SK-N-SH (cell line): ENCODE data around the gene KNDC1. TPM values are rescaled to one million over a fixed set of nuclear protein-coding genes. Genes with fewer than 3 reads are reported as not detected.

ENCODE experiments used
- CTCF ChIA-PET: fragments of 300-600, 350-600 bp; formaldehyde crosslinking; extraction: SDS; loops from one replicate; lab custom pipeline; 2021; lab: Yijun Ruan, JAX
- POLR2A ChIA-PET: fragments of 350-600 bp; sonication (Branson Sonifier 250); formaldehyde crosslinking; extraction: SDS; loops from one replicate; lab custom pipeline; 2020; ENCODE audit warnings: antibody characterized with exemption, inconsistent platforms; lab: Yijun Ruan, JAX
- DNase-seq: peaks from one replicate; pipeline ENCODE4 v3.0.0; 2012
- H2AFZ ChIP-seq: fragments of 200-600 bp; sonication (generic); 2 replicates; pipeline ENCODE4 v1.8.1; 2016; ENCODE audit warnings: antibody characterized with exemption, mild to moderate bottlenecking, low read depth
- H3F3A ChIP-seq: fragments of 200-600 bp; sonication (generic); replicated peaks from 2 replicates; pipeline ENCODE3; 2016; ENCODE audit warnings: antibody characterized with exemption, mild to moderate bottlenecking; ENCODE audit not compliant: insufficient read depth
- H3K27ac ChIP-seq, 2 experiments: fragments of 200-500 bp in 1 of 2; fragments of 200-600 bp in 1 of 2; sonication (Bioruptor generic) in 1 of 2; sonication (generic), shearing (Covaris generic) in 1 of 2; 2 replicates each; pipeline versions ENCODE4 v1.5.1 to v1.6.1; 2014 to 2016; ENCODE audit warnings: low read depth in 2 of 2, inconsistent platforms in 1 of 2, low read length in 1 of 2, mild to moderate bottlenecking in 1 of 2, mixed read lengths in 1 of 2
- H3K27me3 ChIP-seq: fragments of 200-600 bp; sonication (generic), shearing (Covaris generic); 2 replicates; pipeline ENCODE4 v1.6.1; 2016; ENCODE audit warnings: mixed run types; ENCODE audit not compliant: insufficient read depth
- H3K36me3 ChIP-seq, 2 experiments: fragments of 200-500 bp in 1 of 2; fragments of 200-600 bp in 1 of 2; sonication (Bioruptor generic) in 1 of 2; sonication (generic) in 1 of 2; replicated peaks in 1 of 2; 2 replicates each; pipeline versions ENCODE3 to v1.5.1; 2014 to 2016; ENCODE audit warnings: low read length in 1 of 2, mild to moderate bottlenecking in 1 of 2; ENCODE audit not compliant: insufficient read depth in 2 of 2, control insufficient read depth in 1 of 2
- H3K4me1 ChIP-seq, 2 experiments: fragments of 200-500 bp in 1 of 2; fragments of 200-600 bp in 1 of 2; sonication (Bioruptor generic) in 1 of 2; sonication (generic), shearing (Covaris generic) in 1 of 2; 2 replicates each; pipeline versions ENCODE4 v1.5.1 to v1.6.1; 2014 to 2016; ENCODE audit warnings: low read depth in 1 of 2, low read length in 1 of 2, mixed run types in 1 of 2; ENCODE audit not compliant: insufficient read depth in 2 of 2, control insufficient read depth in 1 of 2
- H3K4me2 ChIP-seq: fragments of 200-600 bp; sonication (generic), shearing (Covaris generic); 2 replicates; pipeline ENCODE4 v1.6.1; 2017; ENCODE audit warnings: mixed run types
- H3K4me3 ChIP-seq, 2 experiments: fragments of 200-500 bp in 1 of 2; fragments of 200-600 bp in 1 of 2; sonication (Bioruptor generic) in 1 of 2; sonication (generic), shearing (Covaris generic) in 1 of 2; 2 replicates each; pipeline versions ENCODE4 v1.5.1 to v1.8.1; 2014 to 2016; ENCODE audit warnings: low read depth in 2 of 2, inconsistent platforms in 1 of 2, low read length in 1 of 2, mild to moderate bottlenecking in 1 of 2, mixed read lengths in 1 of 2, moderate library complexity in 1 of 2
- H3K79me2 ChIP-seq: fragments of 200-600 bp; sonication (generic); 2 replicates; pipeline ENCODE4 v1.8.1; 2017; ENCODE audit warnings: mild to moderate bottlenecking; ENCODE audit not compliant: insufficient read depth
- H3K9ac ChIP-seq: fragments of 200-600 bp; sonication (generic); 2 replicates; pipeline ENCODE4 v1.6.1; 2017; ENCODE audit warnings: mixed run types
- H3K9me2 ChIP-seq: fragments of 200-600 bp; sonication (generic); 2 replicates; pipeline ENCODE4 v1.6.1; 2017; ENCODE audit warnings: mixed run types
- H3K9me3 ChIP-seq: fragments of 200-600 bp; sonication (generic); 2 replicates; pipeline ENCODE4 v1.6.1; 2017; ENCODE audit warnings: mixed run types, mild to moderate bottlenecking, moderate library complexity
- H4K20me1 ChIP-seq: fragments of 200-600 bp; sonication (generic); 2 replicates; pipeline ENCODE4 v1.6.1; 2017; ENCODE audit warnings: mild to moderate bottlenecking, mixed run types; ENCODE audit not compliant: insufficient read depth
- CTCF ChIP-seq: fragments of 200-600 bp; sonication (generic); IDR thresholded peaks from 2 replicates; pipeline ENCODE4 v1.6.1; 2017; ENCODE audit warnings: antibody characterized with exemption, mild to moderate bottlenecking, moderate library complexity
- ELF1 ChIP-seq: IDR thresholded peaks from 2 replicates; pipeline ENCODE4 v1.4.0; 2012
- EP300 ChIP-seq, 2 experiments: IDR thresholded peaks; 2 replicates each; pipeline versions ENCODE4 v1.4.0 to v1.6.1; 2012; ENCODE audit warnings: borderline replicate concordance in 1 of 2, low read depth in 1 of 2, low read length in 1 of 2
- FOSL2 ChIP-seq: IDR thresholded peaks from 2 replicates; pipeline ENCODE4 v1.4.0; 2012; ENCODE audit warnings: low read depth, mild to moderate bottlenecking, moderate library complexity, borderline replicate concordance
- FOXJ3 ChIP-seq: sonication (generic); formaldehyde crosslinking; IDR thresholded peaks from 2 replicates; pipeline ENCODE4 v1.5.1; 2020; ENCODE audit warnings: mild to moderate bottlenecking, missing genetic modification reagents
- FOXM1 ChIP-seq: IDR thresholded peaks from 2 replicates; pipeline ENCODE4 v1.4.0; 2012; ENCODE audit warnings: low read depth, mild to moderate bottlenecking
- IRF3 ChIP-seq: fragments of 150-350 bp; IDR thresholded peaks from 2 replicates; pipeline ENCODE4 v1.6.1; 2016; ENCODE audit warnings: mild to moderate bottlenecking, low read depth, low read length
- MEF2A ChIP-seq: IDR thresholded peaks from 2 replicates; pipeline ENCODE4 v1.4.0; 2012; ENCODE audit warnings: low read depth, borderline replicate concordance
- MXI1 ChIP-seq: IDR thresholded peaks from 2 replicates; pipeline ENCODE4 v1.6.1; 2012; ENCODE audit warnings: mild to moderate bottlenecking, low read depth, low read length, improper control_type of control experiment
- NFIC ChIP-seq: IDR thresholded peaks from 2 replicates; pipeline ENCODE4 v1.4.0; 2012; ENCODE audit warnings: borderline replicate concordance
- NRF1 ChIP-seq: IDR thresholded peaks from 2 replicates; pipeline ENCODE4 v1.6.1; 2012; ENCODE audit warnings: low read depth, mild to moderate bottlenecking, low read length
- RCOR1 ChIP-seq: fragments of 150-350 bp; IDR thresholded peaks from 2 replicates; pipeline ENCODE4 v1.6.1; 2017; ENCODE audit warnings: antibody characterized with exemption, low read length
- RXRA ChIP-seq: IDR thresholded peaks from 2 replicates; pipeline ENCODE4 v1.4.0; 2012; ENCODE audit warnings: low read depth, mild to moderate bottlenecking, borderline replicate concordance
- SMC3 ChIP-seq: IDR thresholded peaks from 2 replicates; pipeline ENCODE4 v1.6.1; 2012; ENCODE audit warnings: low read depth, low read length, improper control_type of control experiment
- USF1 ChIP-seq: IDR thresholded peaks from 2 replicates; pipeline ENCODE4 v1.4.0; 2012; ENCODE audit warnings: low read depth, borderline replicate concordance
- WGBS: methylation state at CpG from one replicate; pipeline ENCODE4 v1.1.6; 2017; ENCODE audit warnings: low lambda C conversion rate; 5-methylcytosine and 5-hydroxymethylcytosine counted together
- polyA plus RNA-seq, 3 experiments: library from polyadenylated mRNA; depleted of rRNA; stranded (reverse); fragments of >200 nt; gene quantifications; 2 replicates each; pipeline ENCODE4 v1.2.3, GENCODE V29; 2012
- TF ChIP-seq, protein P1 (sequence below): IDR thresholded peaks from 2 replicates; pipeline ENCODE4 v1.4.0; 2012; ENCODE audit warnings: low read depth
- TF ChIP-seq, protein P2 (sequence below): fragments of 150-350 bp; IDR thresholded peaks from 2 replicates; pipeline ENCODE4 v1.6.1; 2017; ENCODE audit warnings: antibody characterized with exemption, low read length, low read depth, borderline replicate concordance

Gene KNDC1
- polyA plus RNA-seq, 1 of the 3 experiments (the other 2 are of a cell fraction), result 1.4 TPM

- ChIA-PET POLR2A (no interaction called here), CTCF (interaction anchor here (0.7 kb wide), 1 partner anchor 60 kb away, joined by 3 read pairs; no protein-coding TSS in a partner anchor)
- H3F3A ChIP-seq, result no peaks in the 10 kb centered on the region
- no peak for DNase-seq
- no peaks in the 10 kb centered on the region for H3K4me1 ChIP-seq
- H3K9ac ChIP-seq, result no peak overlapping the region
- TF ChIP-seq FOXJ3 (CRISPR knock-in tag) (no peak), USF1 (no peak)
- TF ChIP-seq, protein P1, sequence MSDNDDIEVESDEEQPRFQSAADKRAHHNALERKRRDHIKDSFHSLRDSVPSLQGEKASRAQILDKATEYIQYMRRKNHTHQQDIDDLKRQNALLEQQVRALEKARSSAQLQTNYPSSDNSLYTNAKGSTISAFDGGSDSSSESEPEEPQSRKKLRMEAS, result no peak
- TF ChIP-seq, all 33 proteins: peak for 0
- H4K20me1 ChIP-seq, result no peaks in the 10 kb centered on the region
- H3K4me2 ChIP-seq, result no peak overlapping the region
- no peaks in the 10 kb centered on the region for H3K9me2 ChIP-seq
- H3K79me2 ChIP-seq, result no peaks in the 10 kb centered on the region
- H3K27ac ChIP-seq, result no peak overlapping the region
- 0 out of 2 replicates have a peak, but pooled peaks cover 5% of the 10 kb centered on the region for H3K27me3 ChIP-seq
- no peak overlapping the region for H3K4me3 ChIP-seq
- H2AFZ ChIP-seq, result no peak overlapping the region
- H3K36me3 ChIP-seq, result no peaks in the 10 kb centered on the region
- WGBS, result 29% methylated on average over 14 of the region's 31 CpGs
- no peaks in the 10 kb centered on the region for H3K9me3 ChIP-seq
Measured at GRCh38 chr10:133203652-133204195, 43.7 kb downstream of the KNDC1 start.

GRCh38 chr10:133204226-133205015 is 44.4 kb downstream of the KNDC1 start:
- CTCF ChIA-PET, result interaction anchor here (0.7 kb wide), 1 partner anchor 61 kb away, joined by 3 read pairs; no protein-coding TSS in a partner anchor
- H3K79me2 ChIP-seq, result no peaks in the 10 kb centered on the region
- H3K4me3 ChIP-seq, result no peak overlapping the region

More at GRCh38 chr10:133204226-133205015, 44.4 kb downstream of the KNDC1 start:
- Histone ChIP-seq H3K4me2 (no peak overlapping the region), H3K9me3 (no peaks in the 10 kb centered on the region), H3K27ac (no peak overlapping the region), H2AFZ (no peak overlapping the region), H3K36me3 (no peaks in the 10 kb centered on the region), H3K9me2 (no peaks in the 10 kb centered on the region), H4K20me1 (no peaks in the 10 kb centered on the region), H3K4me1 (no peaks in the 10 kb centered on the region), H3F3A (no peaks in the 10 kb centered on the region), H3K9ac (no peak overlapping the region), H3K27me3 (0 out of 2 replicates have a peak, but pooled peaks cover 5% of the 10 kb centered on the region)
- DNase-seq, result no peak
- POLR2A ChIA-PET, result no interaction called here
- TF ChIP-seq EP300 (IDR thresholded peaks at IDR 0.05; ENCODE audit: borderline replicate concordance in 1 of 2, low read depth in 1 of 2, low read length in 1 of 2) (no peak), SMC3 (no peak), RCOR1 (no peak), NFIC (no peak), RXRA (no peak), FOXM1 (no peak), CTCF (no peak), IRF3 (no peak), FOSL2 (no peak), MEF2A (no peak), MXI1 (no peak), NRF1 (no peak), ELF1 (no peak)
- TF ChIP-seq, protein P1, result no peak
- TF ChIP-seq, protein P2, sequence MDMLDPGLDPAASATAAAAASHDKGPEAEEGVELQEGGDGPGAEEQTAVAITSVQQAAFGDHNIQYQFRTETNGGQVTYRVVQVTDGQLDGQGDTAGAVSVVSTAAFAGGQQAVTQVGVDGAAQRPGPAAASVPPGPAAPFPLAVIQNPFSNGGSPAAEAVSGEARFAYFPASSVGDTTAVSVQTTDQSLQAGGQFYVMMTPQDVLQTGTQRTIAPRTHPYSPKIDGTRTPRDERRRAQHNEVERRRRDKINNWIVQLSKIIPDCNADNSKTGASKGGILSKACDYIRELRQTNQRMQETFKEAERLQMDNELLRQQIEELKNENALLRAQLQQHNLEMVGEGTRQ, result no peak
- 60% methylated on average over 16 of the region's 38 CpGs for WGBS
